NCI-H2171 treated with DMSO at 0.1 percent for 48 hours (cell line): ENCODE measurements around the gene HLA-E.
"Not testable (repeated sequence)": the region's sequence is repeated elsewhere in the genome, so short reads cannot be mapped to it uniquely, and the experiment has no call there.

Source experiments
- DNase-seq: peaks from one replicate; lab custom pipeline; 2025; lab: John Stamatoyannopoulos, UW

Gene HLA-E

GRCh38 chr6:30489081-30490025 is at the start of gene HLA-E:
HLA-E (plus strand) TSS chr6:30489509; CDS start chr6:30489532, 23 bp downstream.
- DNase-seq, result peak; percentile 81

- DNase-seq, result no peak
Measured at GRCh38 chr6:30441171-30441570, 48.1 kb upstream of the HLA-E start.

- DNase-seq, result no peak
Measured at GRCh38 chr6:30443657-30444450, 45.5 kb upstream of the HLA-E start.

GRCh38 chr6:30444451-30444742 is 44.9 kb upstream of the HLA-E start:
- no peak for DNase-seq

GRCh38 chr6:30446259-30446658 is 43.0 kb upstream of the HLA-E start:
- DNase-seq, result no peak

- DNase-seq, result no peak
Measured at GRCh38 chr6:30447237-30447636, 42.1 kb upstream of the HLA-E start.

- DNase-seq, result no peak
Measured at GRCh38 chr6:30450548-30450908, 38.8 kb upstream of the HLA-E start.

- DNase-seq, result no peak
Measured at GRCh38 chr6:30450909-30451841, 38.1 kb upstream of the HLA-E start.

- DNase-seq, result no peak
Measured at GRCh38 chr6:30452736-30453507, 36.4 kb upstream of the HLA-E start.

- DNase-seq, result peak; percentile 66
Measured at GRCh38 chr6:30453508-30454116, 35.7 kb upstream of the HLA-E start.

- DNase-seq, result no peak
Measured at GRCh38 chr6:30459145-30459544, 30.2 kb upstream of the HLA-E start.

GRCh38 chr6:30461055-30461454 is 28.3 kb upstream of the HLA-E start:
- no peak for DNase-seq

GRCh38 chr6:30462482-30462881 is 26.8 kb upstream of the HLA-E start:
- DNase-seq, result no peak

- DNase-seq, result no peak
Measured at GRCh38 chr6:30463242-30463641, 26.1 kb upstream of the HLA-E start.

- no peak for DNase-seq
Measured at GRCh38 chr6:30463651-30464618, 25.4 kb upstream of the HLA-E start.

- DNase-seq, result no peak
Measured at GRCh38 chr6:30465595-30466306, 23.6 kb upstream of the HLA-E start.

- no peak for DNase-seq
Measured at GRCh38 chr6:30470968-30471367, 18.3 kb upstream of the HLA-E start.

GRCh38 chr6:30475116-30475515 is 14.2 kb upstream of the HLA-E start:
- DNase-seq, result not testable (repeated sequence)

- DNase-seq, result no peak
Measured at GRCh38 chr6:30480536-30481156, 8.7 kb upstream of the HLA-E start.
